ENCODE data around the gene UTP14C. TPM values are rescaled to one million over a fixed set of nuclear protein-coding genes. Genes with fewer than 3 reads are reported as not detected.
A peak's percentile ranks its signal among the peaks of the same experiment; 100 is the strongest.

Gene UTP14C
- total and polyA plus RNA-seq, 2 of the 13 experiments (the other 11 are each of a cell fraction or from before 2014, with no cell fraction given): 8.8 to 12.2 TPM

DNA sequence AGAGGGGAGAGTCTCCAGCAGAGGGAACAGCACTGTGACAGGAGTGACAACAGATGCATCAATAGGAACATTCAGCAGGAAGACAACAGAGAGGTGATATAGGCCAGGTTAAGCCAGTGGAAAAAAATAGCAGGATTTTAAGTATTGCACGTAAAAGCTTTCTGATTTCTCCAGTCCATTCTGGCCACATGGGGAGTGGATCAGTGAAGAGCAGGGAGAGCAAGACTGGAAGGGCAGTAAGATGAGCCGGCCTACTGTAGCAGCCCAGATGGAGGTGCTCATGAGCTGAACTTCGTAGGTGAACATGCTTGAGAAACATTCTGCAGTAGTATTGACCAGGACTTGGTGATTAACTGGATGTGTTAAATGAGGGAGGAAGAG lies 1.7 kb downstream of the UTP14C start (continued):
- TF ChIP-seq, protein P1, sequence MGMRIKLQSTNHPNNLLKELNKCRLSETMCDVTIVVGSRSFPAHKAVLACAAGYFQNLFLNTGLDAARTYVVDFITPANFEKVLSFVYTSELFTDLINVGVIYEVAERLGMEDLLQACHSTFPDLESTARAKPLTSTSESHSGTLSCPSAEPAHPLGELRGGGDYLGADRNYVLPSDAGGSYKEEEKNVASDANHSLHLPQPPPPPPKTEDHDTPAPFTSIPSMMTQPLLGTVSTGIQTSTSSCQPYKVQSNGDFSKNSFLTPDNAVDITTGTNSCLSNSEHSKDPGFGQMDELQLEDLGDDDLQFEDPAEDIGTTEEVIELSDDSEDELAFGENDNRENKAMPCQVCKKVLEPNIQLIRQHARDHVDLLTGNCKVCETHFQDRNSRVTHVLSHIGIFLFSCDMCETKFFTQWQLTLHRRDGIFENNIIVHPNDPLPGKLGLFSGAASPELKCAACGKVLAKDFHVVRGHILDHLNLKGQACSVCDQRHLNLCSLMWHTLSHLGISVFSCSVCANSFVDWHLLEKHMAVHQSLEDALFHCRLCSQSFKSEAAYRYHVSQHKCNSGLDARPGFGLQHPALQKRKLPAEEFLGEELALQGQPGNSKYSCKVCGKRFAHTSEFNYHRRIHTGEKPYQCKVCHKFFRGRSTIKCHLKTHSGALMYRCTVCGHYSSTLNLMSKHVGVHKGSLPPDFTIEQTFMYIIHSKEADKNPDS (CRISPR knock-in tag; IDR thresholded peaks at IDR 0.05): no peak
- TF ChIP-seq, protein P2, sequence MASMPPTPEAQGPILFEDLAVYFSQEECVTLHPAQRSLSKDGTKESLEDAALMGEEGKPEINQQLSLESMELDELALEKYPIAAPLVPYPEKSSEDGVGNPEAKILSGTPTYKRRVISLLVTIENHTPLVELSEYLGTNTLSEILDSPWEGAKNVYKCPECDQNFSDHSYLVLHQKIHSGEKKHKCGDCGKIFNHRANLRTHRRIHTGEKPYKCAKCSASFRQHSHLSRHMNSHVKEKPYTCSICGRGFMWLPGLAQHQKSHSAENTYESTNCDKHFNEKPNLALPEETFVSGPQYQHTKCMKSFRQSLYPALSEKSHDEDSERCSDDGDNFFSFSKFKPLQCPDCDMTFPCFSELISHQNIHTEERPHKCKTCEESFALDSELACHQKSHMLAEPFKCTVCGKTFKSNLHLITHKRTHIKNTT (CRISPR knock-in tag; IDR thresholded peaks at IDR 0.05): no peak
- TF ChIP-seq ZNF672 (CRISPR knock-in tag; IDR thresholded peaks at IDR 0.05): no peak
- no peak for TF ChIP-seq MYNN (CRISPR knock-in tag; IDR thresholded peaks at IDR 0.05; ENCODE audit: low read depth)
- TF ChIP-seq, protein P3, sequence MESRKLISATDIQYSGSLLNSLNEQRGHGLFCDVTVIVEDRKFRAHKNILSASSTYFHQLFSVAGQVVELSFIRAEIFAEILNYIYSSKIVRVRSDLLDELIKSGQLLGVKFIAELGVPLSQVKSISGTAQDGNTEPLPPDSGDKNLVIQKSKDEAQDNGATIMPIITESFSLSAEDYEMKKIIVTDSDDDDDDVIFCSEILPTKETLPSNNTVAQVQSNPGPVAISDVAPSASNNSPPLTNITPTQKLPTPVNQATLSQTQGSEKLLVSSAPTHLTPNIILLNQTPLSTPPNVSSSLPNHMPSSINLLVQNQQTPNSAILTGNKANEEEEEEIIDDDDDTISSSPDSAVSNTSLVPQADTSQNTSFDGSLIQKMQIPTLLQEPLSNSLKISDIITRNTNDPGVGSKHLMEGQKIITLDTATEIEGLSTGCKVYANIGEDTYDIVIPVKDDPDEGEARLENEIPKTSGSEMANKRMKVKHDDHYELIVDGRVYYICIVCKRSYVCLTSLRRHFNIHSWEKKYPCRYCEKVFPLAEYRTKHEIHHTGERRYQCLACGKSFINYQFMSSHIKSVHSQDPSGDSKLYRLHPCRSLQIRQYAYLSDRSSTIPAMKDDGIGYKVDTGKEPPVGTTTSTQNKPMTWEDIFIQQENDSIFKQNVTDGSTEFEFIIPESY (CRISPR knock-in tag; IDR thresholded peaks at IDR 0.05): no peak
- TF ChIP-seq TARDBP (CRISPR knock-in tag; IDR thresholded peaks at IDR 0.05): no peak
- TF ChIP-seq, protein P4, sequence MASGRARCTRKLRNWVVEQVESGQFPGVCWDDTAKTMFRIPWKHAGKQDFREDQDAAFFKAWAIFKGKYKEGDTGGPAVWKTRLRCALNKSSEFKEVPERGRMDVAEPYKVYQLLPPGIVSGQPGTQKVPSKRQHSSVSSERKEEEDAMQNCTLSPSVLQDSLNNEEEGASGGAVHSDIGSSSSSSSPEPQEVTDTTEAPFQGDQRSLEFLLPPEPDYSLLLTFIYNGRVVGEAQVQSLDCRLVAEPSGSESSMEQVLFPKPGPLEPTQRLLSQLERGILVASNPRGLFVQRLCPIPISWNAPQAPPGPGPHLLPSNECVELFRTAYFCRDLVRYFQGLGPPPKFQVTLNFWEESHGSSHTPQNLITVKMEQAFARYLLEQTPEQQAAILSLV (CRISPR knock-in tag; IDR thresholded peaks at IDR 0.05; ENCODE audit: borderline replicate concordance): 0 out of 2 replicates have a peak, but pooled peaks have one; percentile 21
- TF ChIP-seq NR2C2 (CRISPR knock-in tag; IDR thresholded peaks at IDR 0.05; ENCODE audit: borderline replicate concordance): no peak
- TF ChIP-seq, protein P5, sequence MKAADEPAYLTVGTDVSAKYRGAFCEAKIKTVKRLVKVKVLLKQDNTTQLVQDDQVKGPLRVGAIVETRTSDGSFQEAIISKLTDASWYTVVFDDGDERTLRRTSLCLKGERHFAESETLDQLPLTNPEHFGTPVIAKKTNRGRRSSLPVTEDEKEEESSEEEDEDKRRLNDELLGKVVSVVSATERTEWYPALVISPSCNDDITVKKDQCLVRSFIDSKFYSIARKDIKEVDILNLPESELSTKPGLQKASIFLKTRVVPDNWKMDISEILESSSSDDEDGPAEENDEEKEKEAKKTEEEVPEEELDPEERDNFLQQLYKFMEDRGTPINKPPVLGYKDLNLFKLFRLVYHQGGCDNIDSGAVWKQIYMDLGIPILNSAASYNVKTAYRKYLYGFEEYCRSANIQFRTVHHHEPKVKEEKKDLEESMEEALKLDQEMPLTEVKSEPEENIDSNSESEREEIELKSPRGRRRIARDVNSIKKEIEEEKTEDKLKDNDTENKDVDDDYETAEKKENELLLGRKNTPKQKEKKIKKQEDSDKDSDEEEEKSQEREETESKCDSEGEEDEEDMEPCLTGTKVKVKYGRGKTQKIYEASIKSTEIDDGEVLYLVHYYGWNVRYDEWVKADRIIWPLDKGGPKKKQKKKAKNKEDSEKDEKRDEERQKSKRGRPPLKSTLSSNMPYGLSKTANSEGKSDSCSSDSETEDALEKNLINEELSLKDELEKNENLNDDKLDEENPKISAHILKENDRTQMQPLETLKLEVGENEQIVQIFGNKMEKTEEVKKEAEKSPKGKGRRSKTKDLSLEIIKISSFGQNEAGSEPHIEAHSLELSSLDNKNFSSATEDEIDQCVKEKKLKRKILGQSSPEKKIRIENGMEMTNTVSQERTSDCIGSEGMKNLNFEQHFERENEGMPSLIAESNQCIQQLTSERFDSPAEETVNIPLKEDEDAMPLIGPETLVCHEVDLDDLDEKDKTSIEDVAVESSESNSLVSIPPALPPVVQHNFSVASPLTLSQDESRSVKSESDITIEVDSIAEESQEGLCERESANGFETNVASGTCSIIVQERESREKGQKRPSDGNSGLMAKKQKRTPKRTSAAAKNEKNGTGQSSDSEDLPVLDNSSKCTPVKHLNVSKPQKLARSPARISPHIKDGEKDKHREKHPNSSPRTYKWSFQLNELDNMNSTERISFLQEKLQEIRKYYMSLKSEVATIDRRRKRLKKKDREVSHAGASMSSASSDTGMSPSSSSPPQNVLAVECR (CRISPR knock-in tag; IDR thresholded peaks at IDR 0.05; ENCODE audit: borderline replicate concordance): no peak
- TF ChIP-seq RBM39 (IDR thresholded peaks at IDR 0.05; ENCODE audit: low read depth, low read length, poor library complexity, severe bottlenecking): no peak
- TF ChIP-seq, protein P6, sequence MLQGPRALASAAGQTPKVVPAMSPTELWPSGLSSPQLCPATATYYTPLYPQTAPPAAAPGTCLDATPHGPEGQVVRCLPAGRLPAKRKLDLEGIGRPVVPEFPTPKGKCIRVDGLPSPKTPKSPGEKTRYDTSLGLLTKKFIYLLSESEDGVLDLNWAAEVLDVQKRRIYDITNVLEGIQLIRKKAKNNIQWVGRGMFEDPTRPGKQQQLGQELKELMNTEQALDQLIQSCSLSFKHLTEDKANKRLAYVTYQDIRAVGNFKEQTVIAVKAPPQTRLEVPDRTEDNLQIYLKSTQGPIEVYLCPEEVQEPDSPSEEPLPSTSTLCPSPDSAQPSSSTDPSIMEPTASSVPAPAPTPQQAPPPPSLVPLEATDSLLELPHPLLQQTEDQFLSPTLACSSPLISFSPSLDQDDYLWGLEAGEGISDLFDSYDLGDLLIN (CRISPR knock-in tag; IDR thresholded peaks at IDR 0.05; ENCODE audit: borderline replicate concordance): no peak
- TF ChIP-seq, protein P7, sequence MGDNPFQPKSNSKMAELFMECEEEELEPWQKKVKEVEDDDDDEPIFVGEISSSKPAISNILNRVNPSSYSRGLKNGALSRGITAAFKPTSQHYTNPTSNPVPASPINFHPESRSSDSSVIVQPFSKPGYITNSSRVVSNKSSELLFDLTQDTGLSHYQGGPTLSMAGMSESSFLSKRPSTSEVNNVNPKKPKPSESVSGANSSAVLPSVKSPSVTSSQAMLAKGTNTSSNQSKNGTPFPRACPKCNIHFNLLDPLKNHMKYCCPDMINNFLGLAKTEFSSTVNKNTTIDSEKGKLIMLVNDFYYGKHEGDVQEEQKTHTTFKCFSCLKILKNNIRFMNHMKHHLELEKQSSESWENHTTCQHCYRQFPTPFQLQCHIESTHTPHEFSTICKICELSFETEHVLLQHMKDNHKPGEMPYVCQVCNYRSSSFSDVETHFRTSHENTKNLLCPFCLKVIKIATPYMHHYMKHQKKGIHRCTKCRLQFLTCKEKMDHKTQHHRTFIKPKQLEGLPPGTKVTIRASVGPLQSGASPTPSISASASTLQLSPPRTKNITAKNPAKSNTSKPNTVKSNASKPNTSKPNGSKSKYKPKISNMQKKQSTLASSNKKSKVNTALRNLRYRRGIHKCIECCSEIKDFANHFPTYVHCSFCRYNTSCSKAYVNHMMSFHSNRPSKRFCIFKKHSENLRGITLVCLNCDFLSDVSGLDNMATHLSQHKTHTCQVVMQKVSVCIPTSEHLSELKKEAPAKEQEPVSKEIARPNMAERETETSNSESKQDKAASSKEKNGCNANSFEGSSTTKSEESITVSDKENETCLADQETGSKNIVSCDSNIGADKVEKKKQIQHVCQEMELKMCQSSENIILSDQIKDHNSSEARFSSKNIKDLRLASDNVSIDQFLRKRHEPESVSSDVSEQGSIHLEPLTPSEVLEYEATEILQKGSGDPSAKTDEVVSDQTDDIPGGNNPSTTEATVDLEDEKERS (CRISPR knock-in tag; IDR thresholded peaks at IDR 0.05): no peak
- TF ChIP-seq NFIC (IDR thresholded peaks at IDR 0.05; ENCODE audit: low read length): no peak
